ENCODE results near the gene IRGQ.

Gene IRGQ

DNA sequence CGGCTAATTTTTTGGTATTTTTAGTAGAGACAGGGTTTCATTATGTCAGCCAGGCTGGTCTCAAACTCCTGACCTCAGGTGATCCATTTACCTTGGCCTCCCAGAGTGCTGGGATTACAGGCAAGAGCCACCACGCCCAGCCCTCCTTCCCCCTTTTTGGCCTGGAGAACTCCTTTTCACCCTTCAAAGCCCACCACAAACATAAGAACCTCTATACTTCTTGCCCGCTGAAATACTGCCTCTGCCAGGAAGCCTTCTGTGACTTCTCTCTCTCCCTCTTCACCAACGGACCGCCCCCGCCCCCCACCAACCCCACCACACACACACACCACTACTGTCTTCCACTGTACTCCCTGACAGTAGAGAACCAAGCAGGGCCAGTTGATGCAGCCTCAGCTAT lies 21.0 kb upstream of the IRGQ start:
- H3K36me3 ChIP-seq = peaks cover 17% of the 10 kb centered on the region
- TF ChIP-seq CTCF (IDR thresholded peaks at IDR 0.05; ENCODE audit: low read depth, low read length) = no peak
- H3K27me3 ChIP-seq (ENCODE audit: insufficient read depth, low read depth, severe bottlenecking) = no peaks in the 10 kb centered on the region
- DNase-seq = no peak
- H3K27ac ChIP-seq = no peak overlapping the region
- H3K4me3 ChIP-seq (ENCODE audit: low read depth, low read length) = no peak overlapping the region
- no peaks in the 10 kb centered on the region for H3K9me3 ChIP-seq (ENCODE audit: severe bottlenecking)

DNA sequence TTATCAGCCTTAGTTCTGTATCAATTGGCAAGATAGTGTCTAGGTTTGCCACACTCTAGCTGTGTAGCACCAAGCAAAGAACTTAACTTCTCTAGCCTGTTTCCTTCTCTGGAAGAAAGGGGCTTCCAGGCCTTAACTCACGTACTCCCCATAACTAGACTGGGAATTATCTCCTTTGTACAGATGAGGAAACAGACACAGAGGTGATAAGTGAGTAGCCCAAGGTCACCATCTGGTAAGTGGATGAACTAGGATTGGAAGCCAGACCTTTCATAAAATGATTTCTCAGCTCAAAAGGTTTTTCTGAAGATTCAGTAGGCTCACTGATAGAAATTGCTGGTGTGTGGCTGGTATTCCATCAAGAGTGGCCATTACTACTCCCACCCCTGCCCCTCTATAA lies 20.4 kb upstream of the IRGQ start:
- Histone ChIP-seq H3K4me3 (ENCODE audit: low read depth, low read length) (no peak overlapping the region), H3K27me3 (ENCODE audit: insufficient read depth, low read depth, severe bottlenecking) (no peaks in the 10 kb centered on the region), H3K9me3 (ENCODE audit: severe bottlenecking) (no peaks in the 10 kb centered on the region), H3K27ac (no peak overlapping the region), H3K36me3 (peaks cover 24% of the 10 kb centered on the region)
- no peak for TF ChIP-seq CTCF (IDR thresholded peaks at IDR 0.05; ENCODE audit: low read depth, low read length)
- no peak for DNase-seq

- TF ChIP-seq CTCF (IDR thresholded peaks at IDR 0.05; ENCODE audit: low read depth, low read length) = no peak
- Histone ChIP-seq H3K27me3 (ENCODE audit: insufficient read depth, low read depth, severe bottlenecking) (no peaks in the 10 kb centered on the region), H3K9me3 (ENCODE audit: severe bottlenecking) (no peaks in the 10 kb centered on the region), H3K27ac (no peak overlapping the region), H3K36me3 (peaks cover 42% of the 10 kb centered on the region), H3K4me3 (ENCODE audit: low read depth, low read length) (no peak overlapping the region)
- no peak for DNase-seq
Measured at GRCh38 chr19:43612374-43612773, 16.4 kb upstream of the IRGQ start.

DNA sequence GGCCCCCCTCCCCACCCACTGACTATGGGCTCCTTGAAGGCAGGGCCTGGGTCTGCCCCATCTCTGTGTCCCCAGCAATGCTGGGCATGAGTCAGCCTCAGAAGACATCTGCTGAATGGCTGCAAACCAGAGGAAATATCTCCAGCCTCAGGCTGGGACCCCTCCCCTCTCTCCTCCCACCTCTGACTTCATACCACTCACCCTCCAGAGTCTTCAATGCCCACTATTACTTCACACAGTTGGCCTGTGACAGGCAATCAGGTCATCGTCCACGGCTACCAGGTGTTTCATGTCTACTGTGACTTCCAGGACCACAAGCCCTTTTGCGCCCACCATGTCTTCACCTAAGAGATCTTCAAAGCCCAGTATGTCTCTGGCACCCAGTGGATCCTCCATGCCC lies 15.9 kb upstream of the IRGQ start, which contains the start of gene SRRM5:
Gene SRRM5 (plus strand): TSS at position 301 of the 400 bp plus-strand sequence. CDS start 34 bp downstream, at position 335.
- TF ChIP-seq CTCF (IDR thresholded peaks at IDR 0.05; ENCODE audit: low read depth, low read length) = no peak
- H3K27me3 ChIP-seq (ENCODE audit: insufficient read depth, low read depth, severe bottlenecking) = no peaks in the 10 kb centered on the region
- H3K4me3 ChIP-seq (ENCODE audit: low read depth, low read length) = no peak within 1 kb of the TSS
- H3K36me3 ChIP-seq = peaks cover 47% of the 10 kb centered on the region
- H3K9me3 ChIP-seq (ENCODE audit: severe bottlenecking) = no peaks in the 10 kb centered on the region
- DNase-seq = no peak
- no peak within 1 kb of the TSS for H3K27ac ChIP-seq

GRCh38 chr19:43610493-43610892 lies 14.6 kb upstream of the IRGQ start:
- peaks cover 53% of the 10 kb centered on the region for H3K36me3 ChIP-seq
- no peaks in the 10 kb centered on the region for H3K9me3 ChIP-seq (ENCODE audit: severe bottlenecking)
- DNase-seq = no peak
- H3K27me3 ChIP-seq (ENCODE audit: insufficient read depth, low read depth, severe bottlenecking) = no peaks in the 10 kb centered on the region
- H3K4me3 ChIP-seq (ENCODE audit: low read depth, low read length) = no peak overlapping the region
- no peak overlapping the region for H3K27ac ChIP-seq
- TF ChIP-seq CTCF (IDR thresholded peaks at IDR 0.05; ENCODE audit: low read depth, low read length) = no peak

DNA sequence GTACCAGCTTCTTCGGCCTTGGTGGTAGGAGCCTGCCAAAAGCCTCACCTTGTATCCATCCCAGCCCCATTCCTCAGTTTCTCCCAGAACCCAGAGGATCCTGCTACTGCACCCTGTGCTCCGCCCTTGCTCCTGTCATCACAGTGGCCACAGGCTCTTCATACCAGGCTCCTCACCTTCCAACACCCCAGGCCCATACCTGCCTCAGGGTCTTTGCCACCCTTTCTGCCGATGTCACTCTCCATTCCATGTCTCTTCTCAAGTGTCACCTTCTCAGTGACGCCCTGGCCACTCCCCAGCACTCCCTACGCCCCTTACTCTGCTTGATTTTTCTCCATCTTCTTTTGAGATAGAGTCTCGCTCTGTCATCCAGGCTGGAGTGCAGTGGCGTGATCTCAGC lies 13.9 kb upstream of the IRGQ start:
- H3K4me3 ChIP-seq (ENCODE audit: low read depth, low read length) = no peak overlapping the region
- H3K9me3 ChIP-seq (ENCODE audit: severe bottlenecking) = no peaks in the 10 kb centered on the region
- no peak for TF ChIP-seq CTCF (IDR thresholded peaks at IDR 0.05; ENCODE audit: low read depth, low read length)
- DNase-seq = no peak
- peaks cover 53% of the 10 kb centered on the region for H3K36me3 ChIP-seq
- no peak overlapping the region for H3K27ac ChIP-seq
- H3K27me3 ChIP-seq (ENCODE audit: insufficient read depth, low read depth, severe bottlenecking) = no peaks in the 10 kb centered on the region
